Esophagus squamous epithelium (tissue), 5 donors: ENCODE results near the gene MGST2. TPM values are rescaled to one million over a fixed set of nuclear protein-coding genes. Genes with fewer than 3 reads are reported as not detected.

Source experiments
- DNase-seq: peaks from one replicate; lab custom pipeline; 2025; lab: John Stamatoyannopoulos, UW
- H3K27ac ChIP-seq, 4 donors: fragments of 200-600 bp; sonication (generic); one replicate each; pipeline ENCODE4 v1.5.1; 2016 to 2019; ENCODE audit warnings: mild to moderate bottlenecking in 1 of 4
- H3K27me3 ChIP-seq, 4 donors: fragments of 200-600 bp; sonication (generic); 1 replicate in 3 of 4; 2 replicates in 1 of 4; pipeline versions ENCODE4 v1.5.1 to v1.6.0; 2017 to 2021; ENCODE audit warnings: antibody characterized with exemption in 1 of 4
- H3K36me3 ChIP-seq, 3 donors: fragments of 200-600 bp; sonication (generic); one replicate each; pipeline ENCODE4 v1.5.1; 2016 to 2019
- H3K4me1 ChIP-seq, 3 donors: fragments of 200-600 bp; sonication (generic); one replicate each; pipeline ENCODE4 v1.5.1; 2017 to 2019
- H3K4me3 ChIP-seq, 4 donors: fragments of 200-600 bp; sonication (generic); 1 replicate in 3 of 4; 2 replicates in 1 of 4; pipeline ENCODE4 v1.5.1; 2016 to 2019; ENCODE audit warnings: mild to moderate bottlenecking in 2 of 4, moderate library complexity in 1 of 4
- H3K9me3 ChIP-seq, 3 donors: fragments of 200-600 bp; sonication (generic); one replicate each; pipeline ENCODE4 v1.5.1; 2016 to 2019
- POLR2A ChIP-seq, 4 donors: fragments of 450-650 bp; IDR thresholded peaks; one replicate each; pipeline ENCODE4 v1.6.1; 2017; ENCODE audit warnings: antibody characterized with exemption in 4 of 4, mild to moderate bottlenecking in 4 of 4, moderate library complexity in 3 of 4
- WGBS, 2 donors: methylation state at CpG; one replicate each; pipeline ENCODE4 v1.1.5; 2018; 5-methylcytosine and 5-hydroxymethylcytosine counted together
- intact Hi-C: fragments of 100-400 bp; cut with DNase I; formaldehyde crosslinking; loops from one replicate; pipeline ENCODE4 v1.15.0; 2022
- total RNA-seq, 4 donors: library from RNA; depleted of rRNA; stranded (reverse); fragments of >200 nt; gene quantifications; one replicate each; pipeline ENCODE4 v1.1.0, GENCODE V29; 2016
- TF ChIP-seq, protein P1 (sequence below), 6 experiments: fragments of 450-650 bp in 4 of 6; fragments of 200-600 bp in 2 of 6; sonication (generic) in 2 of 6; IDR thresholded peaks; one replicate each; pipeline ENCODE4 v1.5.1; 2016 to 2019; ENCODE audit warnings: antibody characterized with exemption in 6 of 6, mild to moderate bottlenecking in 4 of 6, moderate library complexity in 4 of 6
- donor health status: DM: yes; HTN: yes; CAD: no.

MGST2 gene
- total RNA-seq, 4 donors from 2014 or later: 105 to 209 (median 158) TPM

DNA sequence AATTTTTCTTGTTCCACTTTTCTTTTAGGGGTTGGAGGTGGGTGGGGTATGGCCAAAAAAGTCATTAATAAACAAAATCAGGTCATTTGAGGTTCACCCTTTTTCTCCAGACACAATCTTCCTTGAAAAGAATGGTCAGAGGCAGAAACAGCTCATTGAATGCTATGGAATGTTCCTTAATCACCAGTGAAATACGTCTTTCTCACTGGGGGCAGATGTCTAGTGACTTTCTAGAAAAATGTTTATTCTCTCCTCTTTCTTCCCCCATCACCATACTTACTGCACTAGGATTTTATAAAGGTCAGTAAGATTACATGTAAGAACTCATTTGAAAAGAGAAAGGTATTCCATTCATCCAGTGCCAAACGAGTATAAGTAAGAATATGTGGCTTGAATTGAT, 44.5 kb downstream of the MGST2 start:
- Histone ChIP-seq H3K9me3 (no peaks in the 10 kb centered on the region), H3K4me1 (peaks cover 0 to 24% (median 8%) of the 10 kb centered on the region in 3 donors), H3K4me3 (no peak overlapping the region), H3K36me3 (peaks cover 0 to 30% (median 0%) of the 10 kb centered on the region in 3 donors), H3K27me3 (no peaks in the 10 kb centered on the region), H3K27ac (no peak overlapping the region)
- intact Hi-C loops: no loop called here
- no peak for TF ChIP-seq POLR2A (IDR thresholded peaks at IDR 0.05)
- TF ChIP-seq, protein P1, sequence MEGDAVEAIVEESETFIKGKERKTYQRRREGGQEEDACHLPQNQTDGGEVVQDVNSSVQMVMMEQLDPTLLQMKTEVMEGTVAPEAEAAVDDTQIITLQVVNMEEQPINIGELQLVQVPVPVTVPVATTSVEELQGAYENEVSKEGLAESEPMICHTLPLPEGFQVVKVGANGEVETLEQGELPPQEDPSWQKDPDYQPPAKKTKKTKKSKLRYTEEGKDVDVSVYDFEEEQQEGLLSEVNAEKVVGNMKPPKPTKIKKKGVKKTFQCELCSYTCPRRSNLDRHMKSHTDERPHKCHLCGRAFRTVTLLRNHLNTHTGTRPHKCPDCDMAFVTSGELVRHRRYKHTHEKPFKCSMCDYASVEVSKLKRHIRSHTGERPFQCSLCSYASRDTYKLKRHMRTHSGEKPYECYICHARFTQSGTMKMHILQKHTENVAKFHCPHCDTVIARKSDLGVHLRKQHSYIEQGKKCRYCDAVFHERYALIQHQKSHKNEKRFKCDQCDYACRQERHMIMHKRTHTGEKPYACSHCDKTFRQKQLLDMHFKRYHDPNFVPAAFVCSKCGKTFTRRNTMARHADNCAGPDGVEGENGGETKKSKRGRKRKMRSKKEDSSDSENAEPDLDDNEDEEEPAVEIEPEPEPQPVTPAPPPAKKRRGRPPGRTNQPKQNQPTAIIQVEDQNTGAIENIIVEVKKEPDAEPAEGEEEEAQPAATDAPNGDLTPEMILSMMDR (IDR thresholded peaks at IDR 0.05): no peak
- DNase-seq: no peak
- 24 to 52% methylated on average over 2 of the region's 2 CpGs for WGBS, 2 donors

DNA sequence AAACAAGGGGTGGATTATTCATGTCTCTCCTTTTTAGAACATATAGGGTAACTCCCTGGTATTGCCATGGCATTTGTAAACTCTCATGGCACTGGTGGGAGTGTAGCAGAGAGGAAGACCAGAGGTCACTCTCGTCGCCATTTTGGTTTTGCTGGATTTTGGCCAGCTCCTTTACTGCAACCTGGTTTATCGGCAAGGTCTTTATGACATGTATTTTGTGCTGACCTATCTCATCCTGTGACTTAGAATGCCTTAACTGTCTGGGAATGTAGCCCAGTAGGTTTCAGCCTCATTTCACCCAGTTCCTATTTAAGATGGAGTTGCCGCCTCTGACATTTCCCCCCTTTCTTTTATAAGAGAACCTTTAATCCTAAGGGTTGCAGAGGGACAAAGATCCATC, 45.8 kb downstream of the MGST2 start:
- peaks cover 0 to 16% (median 0%) of the 10 kb centered on the region in 3 donors for H3K36me3 ChIP-seq
- 46 to 64% methylated on average over 3 to 4 of the region's 4 CpGs for WGBS, 2 donors
- H3K4me1 ChIP-seq: peaks cover 0 to 36% (median 15%) of the 10 kb centered on the region in 3 donors
- H3K4me3 ChIP-seq: no peak overlapping the region
- no peaks in the 10 kb centered on the region for H3K27me3 ChIP-seq
- intact Hi-C loops: no loop called here
- no peak for DNase-seq
- H3K27ac ChIP-seq: no peak overlapping the region
- TF ChIP-seq, protein P1 (IDR thresholded peaks at IDR 0.05): no peak
- TF ChIP-seq POLR2A (IDR thresholded peaks at IDR 0.05): no peak
- no peaks in the 10 kb centered on the region for H3K9me3 ChIP-seq

DNA sequence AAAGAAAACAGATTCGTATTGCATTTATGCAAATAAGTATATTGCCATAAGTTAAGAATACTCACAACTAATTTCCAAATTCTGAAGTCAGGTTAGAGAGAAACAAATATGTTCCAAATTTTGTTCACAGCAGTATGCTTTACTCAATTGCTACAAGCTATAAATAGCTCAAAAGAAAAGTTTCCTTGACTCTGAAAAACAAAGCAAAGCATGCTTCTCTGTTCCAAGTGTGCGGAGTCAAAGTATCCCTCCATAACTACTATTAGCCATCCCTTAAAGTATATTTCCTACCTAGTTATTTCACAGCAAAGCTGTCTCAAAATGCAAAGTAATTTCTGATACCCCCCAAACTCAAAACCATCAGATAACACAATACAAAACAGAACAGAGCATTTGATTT, 47.3 kb downstream of the MGST2 start:
- H3K9me3 ChIP-seq: no peaks in the 10 kb centered on the region
- no peaks in the 10 kb centered on the region for H3K27me3 ChIP-seq
- intact Hi-C loops: no loop called here
- peaks cover 0 to 36% (median 15%) of the 10 kb centered on the region in 3 donors for H3K4me1 ChIP-seq
- no peak for DNase-seq
- H3K27ac ChIP-seq: no peak overlapping the region
- H3K36me3 ChIP-seq: peaks cover 0 to 20% (median 0%) of the 10 kb centered on the region in 3 donors
- TF ChIP-seq, protein P1 (IDR thresholded peaks at IDR 0.05): no peak
- TF ChIP-seq POLR2A (IDR thresholded peaks at IDR 0.05): no peak
- WGBS, 2 donors: 57 to 83% methylated on average over 2 of the region's 2 CpGs
- H3K4me3 ChIP-seq: no peak overlapping the region

DNA sequence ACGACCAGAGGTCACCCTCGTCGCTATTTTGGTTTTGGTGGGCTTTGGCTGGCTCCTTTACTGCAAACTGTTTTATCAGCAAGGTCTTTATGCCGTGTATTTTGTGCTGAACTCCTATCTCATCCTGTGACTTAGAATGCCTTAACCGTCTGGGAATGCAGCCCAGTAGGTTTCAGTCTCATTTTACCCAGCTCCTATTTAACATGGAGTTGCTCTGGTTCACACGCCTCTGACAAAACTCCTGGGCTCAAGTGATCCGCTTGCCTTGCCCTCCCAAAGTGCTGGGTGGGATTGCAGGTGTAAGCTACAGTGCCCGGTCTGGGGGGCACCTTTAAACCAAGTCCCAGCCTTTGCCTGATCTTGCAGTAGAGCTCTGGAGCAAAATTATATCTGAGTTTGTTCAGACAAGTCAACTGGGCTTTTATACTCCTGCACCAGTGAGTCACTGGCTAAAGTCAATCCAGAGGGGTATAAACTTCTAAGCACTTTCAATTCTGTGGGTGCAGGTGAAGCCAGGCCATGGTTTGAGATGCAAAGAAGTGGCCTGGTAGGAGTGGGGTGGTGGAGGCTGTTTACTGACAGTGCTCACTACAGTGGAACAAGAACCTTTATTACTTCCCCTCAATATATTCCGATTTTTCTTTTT, 50.2 kb downstream of the MGST2 start:
- Histone ChIP-seq H3K27me3 (no peaks in the 10 kb centered on the region), H3K9me3 (no peaks in the 10 kb centered on the region), H3K4me1 (peaks cover 0 to 32% (median 13%) of the 10 kb centered on the region in 3 donors), H3K36me3 (peaks cover 0 to 38% (median 9%) of the 10 kb centered on the region in 3 donors), H3K27ac (no peak overlapping the region), H3K4me3 (no peak overlapping the region)
- 61% methylated on average over 8 of the region's 9 CpGs for WGBS, 2 donors
- no peak for DNase-seq
- intact Hi-C loops: no loop called here
- no peak for TF ChIP-seq POLR2A (IDR thresholded peaks at IDR 0.05)
- TF ChIP-seq, protein P1 (IDR thresholded peaks at IDR 0.05): no peak

DNA sequence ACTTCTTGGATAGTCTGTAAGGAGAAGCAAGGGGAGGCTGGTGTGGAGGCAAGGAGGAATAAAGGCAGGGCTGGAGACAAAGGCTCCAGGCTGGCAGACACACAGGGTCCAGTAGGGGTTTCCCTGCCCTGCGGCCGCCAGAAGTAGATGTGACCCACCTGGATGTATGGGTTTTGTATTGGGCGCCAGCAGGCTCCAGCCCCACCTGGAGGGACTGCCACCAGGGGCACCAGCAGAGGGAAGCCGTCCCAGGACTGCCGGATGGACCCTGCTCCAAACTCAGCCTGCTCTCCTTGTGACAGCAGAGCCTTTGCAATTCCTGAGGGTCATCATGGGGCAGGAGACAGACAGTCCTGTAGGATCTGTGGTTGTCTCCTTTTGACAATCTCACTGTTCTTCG, 52.7 kb downstream of the MGST2 start:
- Histone ChIP-seq H3K4me3 (no peak overlapping the region), H3K27ac (no peak overlapping the region), H3K36me3 (peaks cover 0 to 37% (median 9%) of the 10 kb centered on the region in 3 donors), H3K27me3 (no peaks in the 10 kb centered on the region), H3K9me3 (no peaks in the 10 kb centered on the region), H3K4me1 (peaks cover 0 to 27% (median 8%) of the 10 kb centered on the region in 3 donors)
- DNase-seq: no peak
- WGBS, 2 donors: 90% methylated on average over 5 of the region's 6 CpGs; no CpG with 5 or more reads in 1 of the 2 donors
- TF ChIP-seq POLR2A (IDR thresholded peaks at IDR 0.05): no peak
- TF ChIP-seq, protein P1 (IDR thresholded peaks at IDR 0.05): no peak
- intact Hi-C loops: no loop called here
